HG03439 (cell line): Measurements from ENCODE around the gene MACROD2.

Source experiments
- ATAC-seq: cut with Tn5 transposase; IDR thresholded peaks from one replicate; pipeline ENCODE4 v1.9.1; 2021; ENCODE audit warnings: mild to moderate bottlenecking, moderate library complexity; ENCODE audit not compliant: unreplicated experiment

MACROD2 gene

GRCh38 chr20:14838663-14839628, 843.6 kb downstream of the MACROD2 start:
- peak; percentile 90 for ATAC-seq

DNA sequence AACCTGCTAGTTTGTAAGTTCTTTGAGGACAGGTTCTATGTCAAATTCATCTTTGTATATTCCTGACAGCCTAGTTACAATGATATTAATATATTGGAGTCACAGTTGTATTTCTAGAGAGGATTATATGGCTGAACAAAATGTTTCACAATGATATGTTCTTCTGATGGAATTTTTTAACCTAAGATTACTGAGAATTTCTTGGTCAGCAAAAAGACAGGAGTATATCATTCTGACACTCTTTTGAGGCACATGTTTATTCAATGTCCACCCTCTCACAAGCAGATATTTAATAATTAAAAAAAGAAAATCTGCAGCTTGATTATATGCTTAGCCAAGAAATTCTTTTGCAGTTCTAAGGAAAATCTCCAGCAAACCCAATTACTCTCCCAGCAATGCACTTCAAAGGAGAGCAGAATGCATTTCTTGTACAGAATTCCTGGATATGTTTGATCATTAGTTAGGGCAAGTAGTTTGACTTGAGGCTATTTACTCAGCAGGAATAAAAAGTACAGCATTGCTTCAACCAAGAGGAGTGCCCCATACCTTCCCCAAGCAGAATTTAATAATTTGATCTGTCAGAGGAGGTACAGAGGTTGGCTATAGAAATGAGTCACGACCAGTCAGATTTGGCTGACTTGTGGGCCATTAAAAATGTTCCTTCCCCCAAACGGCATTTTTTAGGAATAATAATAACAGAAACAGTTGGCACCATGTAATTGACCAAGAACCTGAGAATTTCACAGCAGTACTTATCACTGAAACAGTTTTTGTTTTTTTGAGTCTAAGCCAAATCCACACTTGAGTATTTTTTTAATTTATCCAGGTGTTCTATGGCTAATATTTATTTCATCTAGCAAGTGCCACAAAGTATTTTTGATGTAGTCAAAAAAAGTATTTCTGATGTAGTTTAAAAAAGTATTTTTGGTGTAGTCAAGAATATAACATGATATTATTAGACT, 850.2 kb downstream of the MACROD2 start:
- no peak for ATAC-seq

GRCh38 chr20:14848806-14849205, 853.5 kb downstream of the MACROD2 start:
- no peak for ATAC-seq

DNA sequence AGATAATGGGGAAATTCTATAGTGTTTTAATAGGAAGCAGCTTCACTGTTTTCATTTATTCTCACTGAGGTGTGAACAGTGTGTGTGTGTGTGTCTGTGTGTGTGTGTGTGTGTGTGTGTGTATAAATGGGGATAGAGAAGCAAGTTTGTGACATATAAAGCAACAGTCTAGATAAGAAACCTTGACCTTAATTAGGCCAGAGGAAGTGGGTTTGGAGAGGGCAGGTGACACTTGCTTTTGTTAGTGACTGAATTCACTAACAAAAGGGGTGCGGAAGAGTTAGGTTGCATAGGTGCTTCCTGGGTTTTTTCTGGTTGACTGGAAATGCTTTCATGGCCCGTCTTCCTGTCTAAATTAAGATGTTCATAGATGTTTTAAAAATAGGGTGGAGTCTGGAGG, 857.8 kb downstream of the MACROD2 start:
- ATAC-seq, result no peak

DNA sequence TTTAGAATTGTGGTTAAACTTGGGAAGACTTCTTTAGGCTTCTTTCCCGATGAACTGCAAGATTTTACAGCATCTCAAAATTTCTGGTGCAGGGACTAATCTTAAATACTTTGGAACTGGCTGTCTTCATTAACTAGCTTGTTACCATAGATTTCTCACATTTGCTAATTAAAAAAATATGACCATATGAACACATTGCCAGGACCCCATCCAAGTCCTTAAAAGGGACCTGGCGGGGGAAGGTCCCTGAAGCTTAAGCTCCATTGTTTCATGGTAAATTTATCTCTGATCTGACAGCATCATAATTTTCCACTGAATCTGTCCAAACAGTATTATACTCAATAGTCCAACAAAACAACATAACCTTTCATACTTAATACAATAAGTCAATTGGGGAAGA, 859.9 kb downstream of the MACROD2 start:
- ATAC-seq, result no peak

DNA sequence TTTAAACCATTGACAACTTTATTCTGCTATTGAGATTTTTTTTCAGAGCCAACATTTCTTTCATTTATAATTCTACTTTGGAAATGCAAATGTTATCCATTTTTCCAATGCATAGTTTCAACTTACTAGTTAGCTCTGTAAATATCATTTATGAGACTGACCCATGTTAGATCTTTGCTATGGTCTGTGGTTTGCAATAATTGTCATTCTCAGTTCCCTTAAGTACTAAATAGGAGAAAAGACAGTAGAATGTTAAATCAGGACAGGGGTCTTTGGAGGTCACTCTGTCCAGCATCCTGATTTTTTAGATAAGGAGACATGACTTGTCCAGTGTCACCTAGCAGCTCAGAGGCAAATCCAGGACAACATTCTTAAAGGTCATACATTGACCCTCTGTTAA, 864.3 kb downstream of the MACROD2 start:
- ATAC-seq, result no peak

DNA sequence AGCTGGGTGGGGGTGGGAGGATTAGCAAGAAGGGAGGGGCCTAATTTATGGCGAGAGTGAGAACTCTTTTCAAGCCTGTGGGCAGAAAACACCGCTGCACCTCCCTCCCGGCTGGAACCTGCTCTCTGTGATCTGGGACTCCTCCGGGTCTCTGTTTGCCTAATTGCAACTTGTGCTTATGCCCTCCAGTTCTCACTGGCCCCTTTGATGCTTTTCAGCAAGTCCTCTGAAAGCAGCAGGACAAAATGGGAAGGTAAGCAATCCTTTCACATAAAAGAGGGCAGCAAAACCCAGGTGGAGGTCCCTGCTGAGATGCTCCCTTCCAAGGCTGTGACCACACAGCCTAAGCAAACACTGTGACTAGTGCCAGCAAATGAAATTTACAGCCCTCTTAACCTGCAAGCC, 865.1 kb downstream of the MACROD2 start:
- no peak for ATAC-seq

- ATAC-seq, result no peak
These were observed 865.8 kb downstream of the MACROD2 start for GRCh38 chr20:14861028-14861699.

GRCh38 chr20:14865169-14865568, 869.9 kb downstream of the MACROD2 start:
- ATAC-seq, result no peak

GRCh38 chr20:14865731-14866130, 870.4 kb downstream of the MACROD2 start:
- ATAC-seq, result no peak

DNA sequence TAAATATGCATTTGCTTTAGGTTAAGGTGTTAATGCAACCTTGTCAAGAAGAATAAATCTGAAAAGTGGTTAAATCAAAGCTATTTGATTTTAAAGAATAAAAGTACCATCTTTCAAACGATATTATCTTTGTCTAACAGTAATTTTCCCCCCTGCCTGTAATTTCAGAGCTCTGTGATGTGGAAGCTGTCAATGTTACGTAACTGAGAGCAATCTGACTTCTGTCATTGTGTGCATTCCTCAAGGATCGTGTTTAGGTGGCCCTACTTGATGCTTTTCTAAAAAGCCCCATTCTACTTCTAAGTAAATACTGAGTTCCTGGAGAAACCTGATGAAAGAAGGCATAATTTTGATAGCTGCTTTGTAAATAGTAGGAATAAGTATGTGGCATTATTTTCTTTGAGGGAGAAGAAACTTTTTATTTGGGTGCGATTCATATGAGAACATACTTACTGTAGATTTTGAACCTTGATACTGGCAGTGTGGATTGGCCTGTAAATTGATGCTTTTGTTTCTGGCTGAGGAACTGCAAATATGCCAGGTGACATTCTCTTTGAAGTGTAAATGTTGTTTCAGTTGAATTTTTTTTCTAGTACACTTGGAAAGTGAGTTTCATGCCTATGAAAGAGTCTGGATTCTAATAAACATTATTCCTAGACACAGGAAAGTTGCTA, 871.7 kb downstream of the MACROD2 start:
- no peak for ATAC-seq

GRCh38 chr20:14877301-14878028, 882.1 kb downstream of the MACROD2 start:
- no peak for ATAC-seq

- ATAC-seq, result no peak
These were observed 883.3 kb downstream of the MACROD2 start for GRCh38 chr20:14878676-14879019.

GRCh38 chr20:14879020-14879697, 883.8 kb downstream of the MACROD2 start:
- peak; percentile 82 for ATAC-seq

- no peak for ATAC-seq
These were observed 884.5 kb downstream of the MACROD2 start for GRCh38 chr20:14879839-14880238.

DNA sequence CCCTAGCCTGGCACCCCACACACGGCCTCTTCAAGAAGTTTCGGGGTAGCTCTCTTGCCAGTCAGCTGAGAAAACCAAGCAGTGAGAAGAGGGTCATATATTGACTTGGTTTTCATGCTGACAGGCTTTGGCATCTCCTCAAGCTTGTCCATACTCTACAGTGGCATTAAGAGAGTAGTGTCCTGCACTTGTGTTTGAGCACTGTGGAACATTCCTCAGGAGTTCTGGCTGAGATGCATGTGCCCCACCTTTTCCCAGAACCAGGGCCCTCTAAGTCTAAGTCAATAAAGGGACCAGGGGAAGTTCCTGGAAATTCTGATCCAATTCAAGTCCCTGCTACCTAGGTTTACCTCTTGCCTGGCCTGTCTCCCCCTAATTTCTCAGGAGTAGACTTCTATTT, 886.2 kb downstream of the MACROD2 start:
- no peak for ATAC-seq

DNA sequence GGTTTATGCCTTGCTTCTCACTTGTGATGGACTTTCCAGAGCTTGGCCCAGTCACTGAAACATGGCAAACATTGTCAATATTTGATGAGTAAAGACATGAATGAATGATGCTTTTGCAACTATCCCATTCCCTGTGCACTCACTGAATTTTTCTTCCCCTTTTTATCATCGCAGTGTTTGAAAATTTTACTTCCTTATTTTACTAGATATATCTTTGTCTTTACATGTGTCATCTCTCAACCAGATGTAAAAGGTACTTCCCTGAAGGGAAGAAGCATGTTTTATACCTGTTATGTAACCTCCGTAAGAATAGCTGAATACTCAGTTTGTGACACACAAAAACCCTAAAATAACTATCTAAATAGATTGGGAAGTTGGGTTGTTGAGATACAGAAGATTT, 886.8 kb downstream of the MACROD2 start:
- no peak for ATAC-seq

DNA sequence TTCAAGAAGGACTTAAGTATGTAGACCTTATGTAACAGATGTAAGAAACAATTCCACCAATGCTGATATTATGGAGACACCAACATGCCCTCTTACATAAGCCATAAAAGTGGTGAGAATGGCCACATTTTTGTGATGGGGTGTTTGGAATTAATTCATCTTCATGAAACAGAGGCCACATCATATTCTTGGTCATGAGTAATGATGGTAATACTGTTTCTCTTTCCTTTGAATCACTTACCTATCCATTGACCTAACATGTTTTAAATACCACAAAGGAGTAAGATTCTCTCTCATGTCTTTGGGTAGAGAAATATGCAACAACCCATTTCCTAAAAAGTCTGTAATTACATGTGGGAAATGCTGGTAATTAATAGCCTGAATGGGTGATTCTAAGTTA, 887.5 kb downstream of the MACROD2 start:
- ATAC-seq, result no peak

DNA sequence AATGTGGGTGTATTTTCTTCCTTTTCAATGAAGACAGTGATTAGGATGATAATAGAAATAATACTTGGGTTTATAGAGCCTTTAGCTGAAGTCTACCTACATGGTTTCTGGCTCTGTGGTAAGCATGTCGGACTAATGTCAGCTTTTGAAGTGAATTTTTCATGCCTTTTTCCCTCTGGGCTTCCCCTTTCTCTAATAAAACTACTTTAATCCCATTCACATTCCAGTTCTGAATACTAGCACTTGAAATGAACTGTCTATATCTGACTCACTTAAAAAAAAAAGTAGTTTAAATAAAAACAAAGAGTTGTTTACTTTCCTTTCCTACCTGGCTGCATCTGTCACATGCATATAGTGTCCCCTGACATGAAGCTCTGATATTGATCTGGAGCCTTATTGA, 888.0 kb downstream of the MACROD2 start:
- no peak for ATAC-seq
